H9 (cell line): ENCODE measurements around the gene MED9. TPM values are rescaled to one million over a fixed set of nuclear protein-coding genes. Genes with fewer than 3 reads are reported as not detected.

ENCODE experiments used
- DNase-seq: peaks from one replicate; pipeline ENCODE4 v3.0.0-alpha.2; 2017
- H2AFZ ChIP-seq: one replicate; pipeline ENCODE4 v1.6.1; 2013; ENCODE audit warnings: mild to moderate bottlenecking, low read length, control low read depth, moderate library complexity
- H2AK5ac ChIP-seq: 2 replicates; pipeline ENCODE4 v1.6.1; 2013; ENCODE audit warnings: low read length, control low read depth, mixed read lengths; ENCODE audit not compliant: insufficient read length
- H2BK120ac ChIP-seq: one replicate; pipeline ENCODE4 v1.6.1; 2013; ENCODE audit warnings: low read depth, mild to moderate bottlenecking, low read length, control low read depth, inconsistent platforms; ENCODE audit not compliant: poor library complexity, severe bottlenecking
- H2BK12ac ChIP-seq: 2 replicates; pipeline ENCODE4 v1.6.1; 2013; ENCODE audit warnings: low read length, control low read depth, mixed read lengths, low read depth; ENCODE audit not compliant: insufficient read length
- H2BK15ac ChIP-seq: 2 replicates; pipeline ENCODE4 v1.6.1; 2013; ENCODE audit warnings: low read depth, low read length, control low read depth
- H2BK20ac ChIP-seq: one replicate; pipeline ENCODE4 v1.6.1; 2013; ENCODE audit warnings: low read depth, mild to moderate bottlenecking, low read length, control low read depth, inconsistent platforms; ENCODE audit not compliant: poor library complexity, severe bottlenecking
- H2BK5ac ChIP-seq: 2 replicates; pipeline ENCODE4 v1.6.1; 2013; ENCODE audit warnings: low read length, control low read depth, mixed read lengths; ENCODE audit not compliant: insufficient read length
- H3K14ac ChIP-seq: 2 replicates; pipeline ENCODE4 v1.6.1; 2013; ENCODE audit warnings: low read length, control low read depth; ENCODE audit not compliant: insufficient read depth
- H3K18ac ChIP-seq: 2 replicates; pipeline ENCODE4 v1.6.1; 2013; ENCODE audit warnings: low read depth, mild to moderate bottlenecking, mixed read lengths, low read length, control low read depth; ENCODE audit not compliant: insufficient read length
- H3K23ac ChIP-seq: 2 replicates; pipeline ENCODE4 v1.6.1; 2013; ENCODE audit warnings: low read length, control low read depth, mixed read lengths, low read depth; ENCODE audit not compliant: insufficient read length
- H3K23me2 ChIP-seq: 2 replicates; pipeline ENCODE4 v1.6.1; 2013; ENCODE audit warnings: low read depth, mild to moderate bottlenecking, mixed read lengths, low read length, control low read depth; ENCODE audit not compliant: insufficient read length, poor library complexity, severe bottlenecking
- H3K27ac ChIP-seq: 2 replicates; pipeline ENCODE4 v1.5.1; 2013; ENCODE audit warnings: low read length, control low read depth, mixed read lengths, low read depth; ENCODE audit not compliant: insufficient read length
- H3K27me3 ChIP-seq: 2 replicates; pipeline ENCODE4 v1.6.1; 2013; ENCODE audit warnings: low read length, control low read depth, inconsistent platforms; ENCODE audit not compliant: insufficient read depth
- H3K4ac ChIP-seq: 2 replicates; pipeline ENCODE4 v1.6.1; 2013; ENCODE audit warnings: low read depth, mild to moderate bottlenecking, control low read depth, inconsistent platforms, low read length, moderate library complexity
- H3K4me1 ChIP-seq: 2 replicates; pipeline ENCODE4 v1.6.1; 2013; ENCODE audit warnings: low read length, control low read depth, inconsistent platforms; ENCODE audit not compliant: insufficient read depth
- H3K4me2 ChIP-seq: 2 replicates; pipeline ENCODE4 v1.6.1; 2013; ENCODE audit warnings: low read length, control low read depth, mixed read lengths; ENCODE audit not compliant: insufficient read length, insufficient read depth
- H3K56ac ChIP-seq: 2 replicates; pipeline ENCODE4 v1.6.1; 2013; ENCODE audit warnings: low read depth, mild to moderate bottlenecking, mixed read lengths, low read length, control low read depth; ENCODE audit not compliant: insufficient read length
- H3K79me1 ChIP-seq: 2 replicates; pipeline ENCODE4 v1.6.1; 2013; ENCODE audit warnings: low read depth, mild to moderate bottlenecking, moderate library complexity, low read length, control low read depth, inconsistent platforms; ENCODE audit not compliant: insufficient read depth, poor library complexity, severe bottlenecking
- H3K79me2 ChIP-seq: 2 replicates; pipeline ENCODE4 v1.6.1; 2013; ENCODE audit warnings: low read length, control low read depth, inconsistent platforms; ENCODE audit not compliant: insufficient read depth
- H3K9ac ChIP-seq: 2 replicates; pipeline ENCODE4 v1.6.1; 2013; ENCODE audit warnings: low read length, control low read depth, mixed read lengths; ENCODE audit not compliant: insufficient read length; ENCODE audit errors: extremely low read depth
- H3K9me3 ChIP-seq: one replicate; pipeline ENCODE4 v1.6.1; 2013; ENCODE audit warnings: low read depth, low read length, inconsistent platforms; ENCODE audit not compliant: control insufficient read depth
- H3T11ph ChIP-seq: one replicate; pipeline ENCODE4 v1.6.1; 2013; ENCODE audit warnings: mild to moderate bottlenecking, low read length, control low read depth, inconsistent platforms
- H4K20me1 ChIP-seq: one replicate; pipeline ENCODE4 v1.6.1; 2013; ENCODE audit not compliant: control insufficient read depth, insufficient read length, insufficient read depth
- H4K5ac ChIP-seq: 2 replicates; pipeline ENCODE4 v1.6.1; 2013; ENCODE audit warnings: low read depth, mild to moderate bottlenecking, mixed read lengths, low read length, control low read depth; ENCODE audit not compliant: insufficient read length
- H4K8ac ChIP-seq: replicated peaks from 2 replicates; pipeline ENCODE4 v1.6.1; 2013; ENCODE audit warnings: low read length, control low read depth, mixed read lengths, low read depth; ENCODE audit not compliant: insufficient read length
- H4K91ac ChIP-seq: 2 replicates; pipeline ENCODE4 v1.6.1; 2013; ENCODE audit warnings: low read depth, mild to moderate bottlenecking, moderate library complexity, mixed read lengths, low read length, control low read depth; ENCODE audit not compliant: insufficient read length
- H3K27ac Mint-ChIP-seq, 3 experiments: 2 replicates in 2 of 3; 3 replicates in 1 of 3; pipeline ENCODE4 v1.8.0; 2020 to 2021; ENCODE audit warnings: mixed read lengths in 3 of 3, mild to moderate bottlenecking in 1 of 3, moderate library complexity in 1 of 3
- H3K27me3 Mint-ChIP-seq: 2 replicates; pipeline ENCODE4 v1.8.0; 2021; ENCODE audit warnings: low read depth, mild to moderate bottlenecking, moderate library complexity, mixed read lengths
- H3K36me3 Mint-ChIP-seq, 3 experiments: 2 replicates in 2 of 3; 3 replicates in 1 of 3; pipeline ENCODE4 v1.8.0; 2020 to 2021; ENCODE audit warnings: low read depth in 3 of 3, mixed read lengths in 3 of 3; ENCODE audit not compliant: insufficient read depth in 1 of 3
- H3K4me1 Mint-ChIP-seq, 2 experiments: 2 replicates each; pipeline ENCODE4 v1.8.0; 2020; ENCODE audit warnings: mixed read lengths in 2 of 2
- H3K4me3 Mint-ChIP-seq, 2 experiments: 2 replicates in 1 of 2; 3 replicates in 1 of 2; pipeline ENCODE4 v1.8.0; 2020 to 2021; ENCODE audit warnings: mild to moderate bottlenecking in 2 of 2, mixed read lengths in 2 of 2, moderate library complexity in 1 of 2
- H3K9me3 Mint-ChIP-seq, 2 experiments: 2 replicates in 1 of 2; 3 replicates in 1 of 2; pipeline ENCODE4 v1.8.0; 2020; ENCODE audit warnings: mild to moderate bottlenecking in 2 of 2, mixed read lengths in 2 of 2, moderate library complexity in 1 of 2
- CTCF ChIP-seq: fragments of 200-600 bp; sonication (generic); conservative IDR thresholded peaks from 3 replicates; pipeline ENCODE4 v1.8.0; 2021; ENCODE audit warnings: antibody characterized with exemption, mild to moderate bottlenecking
- WGBS: extraction: QIAGEN DNeasy Blood & Tissue Kit; methylation state at CpG from one replicate; pipeline ENCODE4 v1.1.7; 2013; ENCODE audit warnings: missing lambda C conversion rate, low lambda C conversion rate, mixed read lengths; ENCODE audit not compliant: insufficient read length; ENCODE audit errors: extremely low coverage; 5-methylcytosine and 5-hydroxymethylcytosine counted together
- total RNA-seq: library from RNA; stranded (reverse); gene quantifications from 2 replicates; pipeline ENCODE4 v1.2.1, GENCODE V29; 2021

Gene MED9
- total RNA-seq, 1 experiment from 2014 or later = 20.0 TPM

GRCh38 chr17:17496189-17497064 lies 19.6 kb downstream of the MED9 start, which contains the start of gene RASD1:
Gene RASD1 (minus strand): TSS chr17:17496395. CDS start chr17:17496181, 214 bp downstream.
- peak; percentile 93 for DNase-seq
- peak within 1 kb of the TSS; percentile 64 for H3K18ac ChIP-seq
- peak within 1 kb of the TSS; percentile 63 to 86 for H3K4me3 Mint-ChIP-seq
- no peak within 1 kb of the TSS for H2BK120ac ChIP-seq
- H3K27ac ChIP-seq = no peak within 1 kb of the TSS
- H3K4me1 Mint-ChIP-seq = peaks cover 33 to 38% of the 10 kb centered on the region in 2 experiments
- H3K14ac ChIP-seq = peak within 1 kb of the TSS; percentile 77
- H3K27me3 ChIP-seq = peaks cover 8% of the 10 kb centered on the region; the same call in 1 of the 2 replicates
- no peak within 1 kb of the TSS for H2AK5ac ChIP-seq
- no peaks in the 10 kb centered on the region for H3K79me1 ChIP-seq
- H3K4me1 ChIP-seq = peaks cover 3% of the 10 kb centered on the region; the same call in 1 of the 2 replicates
- no peak within 1 kb of the TSS for H2BK12ac ChIP-seq
- peak within 1 kb of the TSS; percentile 9 for H3K9ac ChIP-seq
- peak within 1 kb of the TSS; percentile 67 for H3K4me2 ChIP-seq
- no peaks in the 10 kb centered on the region for H3K79me2 ChIP-seq
- no peak within 1 kb of the TSS for H3K4ac ChIP-seq
- H4K20me1 ChIP-seq = no peaks in the 10 kb centered on the region
- peaks cover 21% of the 10 kb centered on the region for H3K23me2 ChIP-seq
- no peak within 1 kb of the TSS for H2BK15ac ChIP-seq
- H3K56ac ChIP-seq = no peak within 1 kb of the TSS
- no peak within 1 kb of the TSS for H2AFZ ChIP-seq
- peak within 1 kb of the TSS in 1 of 3 experiments; percentile 72; a peak in 2 of 7 replicates for H3K27ac Mint-ChIP-seq
- no peak within 1 kb of the TSS for H3T11ph ChIP-seq
- peak; percentile 98 for TF ChIP-seq CTCF
- H4K91ac ChIP-seq = no peak within 1 kb of the TSS
- no peaks in the 10 kb centered on the region; a peak in 1 of 5 replicates for H3K9me3 Mint-ChIP-seq
- no CpG with 5 or more reads among the region's 93 CpGs for WGBS
- no peak within 1 kb of the TSS for H4K5ac ChIP-seq
- H3K9me3 ChIP-seq = no peaks in the 10 kb centered on the region
- H3K36me3 Mint-ChIP-seq = peaks cover 6 to 15% (median 14%) of the 10 kb centered on the region in 3 experiments
- no peak within 1 kb of the TSS for H3K23ac ChIP-seq
- no peak within 1 kb of the TSS for H2BK20ac ChIP-seq
- H4K8ac ChIP-seq = no peak within 1 kb of the TSS
- peaks cover 46% of the 10 kb centered on the region for H3K27me3 Mint-ChIP-seq
- H2BK5ac ChIP-seq = no peak within 1 kb of the TSS
